Lung microvascular endothelial cell (primary cell): ENCODE data around the gene AP2B1. TPM values are rescaled to one million over a fixed set of nuclear protein-coding genes. Genes with fewer than 3 reads are reported as not detected.
"Not testable (repeated sequence)": the region's sequence is repeated elsewhere in the genome, so short reads cannot be mapped to it uniquely, and the experiment has no call there.

ENCODE experiments used
- DNase-seq, 2 donors: peaks; one replicate each; pipeline versions ENCODE4 v3.0.0 to v3.0.0-alpha.2; 2010; ENCODE audit warnings: low read depth in 2 of 2
- total RNA-seq: library from RNA; depleted of rRNA; stranded (reverse); fragments of >200 nt; gene quantifications from 2 replicates; pipeline ENCODE4 v1.2.1, GENCODE V29; 2014

The AP2B1 gene
- total RNA-seq, 1 donor from 2014 or later = 85.9 TPM

- DNase-seq = no peak
Measured at GRCh38 chr17:35695613-35696012, 108.5 kb downstream of the AP2B1 start.

GRCh38 chr17:35698800-35699199 lies 111.7 kb downstream of the AP2B1 start:
- DNase-seq = no peak

- no peak for DNase-seq
Measured at GRCh38 chr17:35700150-35700549, 113.0 kb downstream of the AP2B1 start.

GRCh38 chr17:35701491-35701890 lies 114.4 kb downstream of the AP2B1 start:
- DNase-seq = no peak

GRCh38 chr17:35703308-35703707 lies 116.2 kb downstream of the AP2B1 start:
- DNase-seq = not testable (repeated sequence)

GRCh38 chr17:35705230-35705629 lies 118.1 kb downstream of the AP2B1 start:
- no peak for DNase-seq

- no peak for DNase-seq
Measured at GRCh38 chr17:35705705-35706104, 118.6 kb downstream of the AP2B1 start.

- DNase-seq = no peak
Measured at GRCh38 chr17:35708149-35708548, 121.0 kb downstream of the AP2B1 start.

GRCh38 chr17:35708951-35709350 lies 121.8 kb downstream of the AP2B1 start:
- DNase-seq = no peak

- DNase-seq = peak in 1 of 2 donors; percentile 36
Measured at GRCh38 chr17:35709874-35710273, 122.8 kb downstream of the AP2B1 start.

GRCh38 chr17:35710950-35711349 lies 123.8 kb downstream of the AP2B1 start:
- no peak for DNase-seq

GRCh38 chr17:35713069-35713728 lies 126.1 kb downstream of the AP2B1 start:
- DNase-seq = peak; percentile 39 to 98

- DNase-seq = no peak
Measured at GRCh38 chr17:35714988-35715387, 127.9 kb downstream of the AP2B1 start.

- DNase-seq = no peak
Measured at GRCh38 chr17:35715416-35715815, 128.3 kb downstream of the AP2B1 start.

GRCh38 chr17:35716173-35716572 lies 129.1 kb downstream of the AP2B1 start:
- DNase-seq = no peak

- DNase-seq = no peak
Measured at GRCh38 chr17:35716897-35717465, 129.9 kb downstream of the AP2B1 start.

- no peak for DNase-seq
Measured at GRCh38 chr17:35717475-35717874, 130.4 kb downstream of the AP2B1 start.

GRCh38 chr17:35723735-35724134 lies 136.6 kb downstream of the AP2B1 start:
- no peak for DNase-seq

GRCh38 chr17:35725058-35725457 lies 137.9 kb downstream of the AP2B1 start:
- no peak for DNase-seq

- DNase-seq = no peak
Measured at GRCh38 chr17:35725802-35726126, 138.6 kb downstream of the AP2B1 start.

- DNase-seq = peak in 1 of 2 donors; percentile 53
Measured at GRCh38 chr17:35726127-35726952, 139.2 kb downstream of the AP2B1 start.

- DNase-seq = no peak
Measured at GRCh38 chr17:35726953-35727460, 139.9 kb downstream of the AP2B1 start.

GRCh38 chr17:35727635-35728034 lies 140.5 kb downstream of the AP2B1 start:
- no peak for DNase-seq
